ENCODE results near the gene LRRC37B. TPM values are rescaled to one million over a fixed set of nuclear protein-coding genes. Genes with fewer than 3 reads are reported as not detected.

Gene LRRC37B
- total and polyA plus RNA-seq, 2 of the 13 experiments (the other 11 are each of a cell fraction or from before 2014, with no cell fraction given), result 8.7 to 8.8 TPM

DNA sequence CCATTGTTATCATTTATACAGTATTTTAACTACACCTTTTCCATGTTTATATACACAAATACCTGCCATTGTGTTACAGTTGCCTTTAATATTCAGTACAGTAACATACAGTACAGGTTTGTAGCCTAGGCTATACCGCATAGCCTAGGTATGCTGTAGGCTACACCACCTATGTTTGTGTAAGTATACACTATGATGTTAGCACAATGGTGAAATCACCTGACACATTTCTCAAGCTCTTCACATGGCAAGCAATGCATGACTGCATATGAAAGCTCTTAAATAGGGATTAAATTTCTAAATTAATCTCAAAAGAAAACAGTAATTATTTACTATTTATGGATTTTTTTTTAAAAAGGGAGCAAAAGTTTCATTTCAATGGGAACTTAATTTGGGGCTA, 12.0 kb downstream of the LRRC37B start:
- ATAC-seq, result no peak
- Histone ChIP-seq H3K4me3 (replicated peaks in 1 of 3; ENCODE audit: insufficient read depth in 1 of 3, low read depth in 2 of 3, low read length in 3 of 3) (no peak overlapping the region), H3K4me2 (ENCODE audit: low read depth, low read length) (no peak overlapping the region), H3K27me3 (ENCODE audit: control insufficient read depth in 1 of 2, insufficient read depth in 2 of 2, low read length in 2 of 2) (no peaks in the 10 kb centered on the region; a peak in 1 of 5 replicates), H3K9ac (ENCODE audit: insufficient read depth, low read depth, low read length) (no peak overlapping the region), H2AFZ (ENCODE audit: low read length) (no peak overlapping the region), H3K27ac (ENCODE audit: extremely low read length, insufficient read depth, low read length) (no peak overlapping the region), H3K36me3 (replicated peaks in 1 of 2; ENCODE audit: control insufficient read depth in 1 of 2, insufficient read depth in 2 of 2, low read length in 2 of 2) (peaks cover 4 to 12% of the 10 kb centered on the region in 2 experiments; a peak in 3 of 5 replicates), H3K79me2 (ENCODE audit: insufficient read depth, low read length) (no peaks in the 10 kb centered on the region), H3K4me1 (ENCODE audit: insufficient read depth, low read length) (no peaks in the 10 kb centered on the region), H4K20me1 (ENCODE audit: insufficient read depth, low read length) (no peaks in the 10 kb centered on the region), H3K9me3 (ENCODE audit: low read length) (no peaks in the 10 kb centered on the region)
- 100% methylated on average over 1 of the region's 1 CpG for WGBS (ENCODE audit: low lambda C conversion rate)
- CTCF ChIA-PET (ENCODE audit: low intra/inter-chr PET ratio, low total read pairs), result no interaction called here
- BruUV-seq (replicated peaks), result no TSS peak
- POLR2A ChIA-PET, result no interaction called here
- FAIRE-seq, result no peak
- intact Hi-C loops (cut with micrococcal nuclease; ENCODE audit: unreplicated experiment), result no loop called here
- DNase-seq (ENCODE audit: low spot score), result no peak
- in situ Hi-C loops (cut with HindIII; ENCODE audit: extremely low pct_ligation_motif_present, low pct_unique_long_range_greater_than_20kb), result no loop called here
- no peak for TF ChIP-seq MBD4 (IDR thresholded peaks at IDR 0.05; ENCODE audit: borderline replicate concordance, low read length)
- no peak for TF ChIP-seq EZH2 (conservative IDR thresholded peaks at IDR 0.05; ENCODE audit: low read depth, low read length)
- TF ChIP-seq ZMYM4 (CRISPR knock-in tag; IDR thresholded peaks at IDR 0.05), result no peak
- no peak for TF ChIP-seq SCMH1 (CRISPR knock-in tag; IDR thresholded peaks at IDR 0.05; ENCODE audit: borderline replicate concordance)
- no peak for TF ChIP-seq MAFG (CRISPR knock-in tag; IDR thresholded peaks at IDR 0.05)
- no peak for TF ChIP-seq ZNF260 (CRISPR knock-in tag; IDR thresholded peaks at IDR 0.05; ENCODE audit: borderline replicate concordance, low read depth)
- TF ChIP-seq, protein P1, sequence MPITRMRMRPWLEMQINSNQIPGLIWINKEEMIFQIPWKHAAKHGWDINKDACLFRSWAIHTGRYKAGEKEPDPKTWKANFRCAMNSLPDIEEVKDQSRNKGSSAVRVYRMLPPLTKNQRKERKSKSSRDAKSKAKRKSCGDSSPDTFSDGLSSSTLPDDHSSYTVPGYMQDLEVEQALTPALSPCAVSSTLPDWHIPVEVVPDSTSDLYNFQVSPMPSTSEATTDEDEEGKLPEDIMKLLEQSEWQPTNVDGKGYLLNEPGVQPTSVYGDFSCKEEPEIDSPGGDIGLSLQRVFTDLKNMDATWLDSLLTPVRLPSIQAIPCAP (CRISPR knock-in tag; IDR thresholded peaks at IDR 0.05; ENCODE audit: low read depth), result no peak
- TF ChIP-seq, protein P2, sequence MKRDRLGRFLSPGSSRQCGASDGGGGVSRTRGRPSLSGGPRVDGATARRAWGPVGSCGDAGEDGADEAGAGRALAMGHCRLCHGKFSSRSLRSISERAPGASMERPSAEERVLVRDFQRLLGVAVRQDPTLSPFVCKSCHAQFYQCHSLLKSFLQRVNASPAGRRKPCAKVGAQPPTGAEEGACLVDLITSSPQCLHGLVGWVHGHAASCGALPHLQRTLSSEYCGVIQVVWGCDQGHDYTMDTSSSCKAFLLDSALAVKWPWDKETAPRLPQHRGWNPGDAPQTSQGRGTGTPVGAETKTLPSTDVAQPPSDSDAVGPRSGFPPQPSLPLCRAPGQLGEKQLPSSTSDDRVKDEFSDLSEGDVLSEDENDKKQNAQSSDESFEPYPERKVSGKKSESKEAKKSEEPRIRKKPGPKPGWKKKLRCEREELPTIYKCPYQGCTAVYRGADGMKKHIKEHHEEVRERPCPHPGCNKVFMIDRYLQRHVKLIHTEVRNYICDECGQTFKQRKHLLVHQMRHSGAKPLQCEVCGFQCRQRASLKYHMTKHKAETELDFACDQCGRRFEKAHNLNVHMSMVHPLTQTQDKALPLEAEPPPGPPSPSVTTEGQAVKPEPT (CRISPR knock-in tag; IDR thresholded peaks at IDR 0.05; ENCODE audit: low read depth), result no peak
- TF ChIP-seq SIN3B (IDR thresholded peaks at IDR 0.05; ENCODE audit: low read length), result no peak
- no peak for TF ChIP-seq SMARCC2 (IDR thresholded peaks at IDR 0.05)

Data from HepG2 (cell line).